GM10266 (cell line): Measurements from ENCODE around the gene MLEC.

Experiments
- DNase-seq: peaks from one replicate; pipeline ENCODE4 v3.0.0; 2012; ENCODE audit errors: extremely low spot score
- CTCF ChIP-seq: IDR thresholded peaks from 2 replicates; pipeline ENCODE4 v1.5.1; 2012; ENCODE audit warnings: mild to moderate bottlenecking, low read depth; ENCODE audit not compliant: control insufficient read depth, insufficient read depth; ENCODE audit errors: missing control alignments

The MLEC gene

GRCh38 chr12:120678572-120678971, 8.4 kb upstream of the MLEC start:
- DNase-seq: no peak
- TF ChIP-seq CTCF: no peak

GRCh38 chr12:120680165-120680738, 6.7 kb upstream of the MLEC start:
- no peak for DNase-seq

GRCh38 chr12:120684523-120684932, 2.4 kb upstream of the MLEC start:
- TF ChIP-seq CTCF: no peak
- no peak for DNase-seq

More at GRCh38 chr12:120680165-120680738, 6.7 kb upstream of the MLEC start:
- TF ChIP-seq CTCF: no peak

- no peak for TF ChIP-seq CTCF
- no peak for DNase-seq
These were observed 1.4 kb upstream of the MLEC start for GRCh38 chr12:120685522-120685921.

GRCh38 chr12:120686151-120686689, 729 bp upstream of the MLEC start:
- DNase-seq: peak; percentile 94
- TF ChIP-seq CTCF: no peak

- TF ChIP-seq CTCF: no peak
These were observed 785 bp downstream of the MLEC start for GRCh38 chr12:120687578-120688289.

GRCh38 chr12:120688527-120689071, 1.6 kb downstream of the MLEC start:
- DNase-seq: no peak
- no peak for TF ChIP-seq CTCF

More at GRCh38 chr12:120687578-120688289, 785 bp downstream of the MLEC start:
- DNase-seq: no peak
